ENCODE results near the gene NUBP1.
A peak's percentile ranks its signal among the peaks of the same experiment; 100 is the strongest.

DNA sequence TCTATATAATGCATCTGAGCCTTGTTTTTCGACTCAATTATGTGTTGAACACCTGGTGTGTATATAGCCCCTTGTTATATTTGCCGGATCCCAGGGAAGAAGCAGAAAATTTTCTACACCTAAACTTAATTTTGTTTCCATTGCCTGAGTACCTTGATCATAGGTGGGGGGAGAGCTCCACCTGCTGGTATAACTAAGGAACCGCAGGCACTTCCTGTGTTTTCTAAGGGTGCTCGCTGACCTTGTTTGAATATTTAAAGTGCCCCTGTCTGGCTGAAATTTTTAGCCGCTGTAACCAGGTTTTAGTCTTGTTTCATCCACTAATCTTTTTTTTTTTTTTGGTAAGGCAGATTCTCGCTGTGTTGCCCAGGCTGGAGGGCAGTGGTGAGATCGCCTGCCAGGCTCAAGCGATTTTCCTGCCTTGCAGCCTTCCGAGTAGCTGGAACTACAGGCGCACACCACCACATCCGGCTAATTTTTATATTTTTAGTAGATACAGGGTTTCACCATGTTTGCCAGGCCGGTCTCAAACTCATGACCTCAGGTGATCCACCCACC is 6.5 kb upstream of the NUBP1 start:
- TF ChIP-seq, protein P1, sequence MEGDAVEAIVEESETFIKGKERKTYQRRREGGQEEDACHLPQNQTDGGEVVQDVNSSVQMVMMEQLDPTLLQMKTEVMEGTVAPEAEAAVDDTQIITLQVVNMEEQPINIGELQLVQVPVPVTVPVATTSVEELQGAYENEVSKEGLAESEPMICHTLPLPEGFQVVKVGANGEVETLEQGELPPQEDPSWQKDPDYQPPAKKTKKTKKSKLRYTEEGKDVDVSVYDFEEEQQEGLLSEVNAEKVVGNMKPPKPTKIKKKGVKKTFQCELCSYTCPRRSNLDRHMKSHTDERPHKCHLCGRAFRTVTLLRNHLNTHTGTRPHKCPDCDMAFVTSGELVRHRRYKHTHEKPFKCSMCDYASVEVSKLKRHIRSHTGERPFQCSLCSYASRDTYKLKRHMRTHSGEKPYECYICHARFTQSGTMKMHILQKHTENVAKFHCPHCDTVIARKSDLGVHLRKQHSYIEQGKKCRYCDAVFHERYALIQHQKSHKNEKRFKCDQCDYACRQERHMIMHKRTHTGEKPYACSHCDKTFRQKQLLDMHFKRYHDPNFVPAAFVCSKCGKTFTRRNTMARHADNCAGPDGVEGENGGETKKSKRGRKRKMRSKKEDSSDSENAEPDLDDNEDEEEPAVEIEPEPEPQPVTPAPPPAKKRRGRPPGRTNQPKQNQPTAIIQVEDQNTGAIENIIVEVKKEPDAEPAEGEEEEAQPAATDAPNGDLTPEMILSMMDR (IDR thresholded peaks at IDR 0.05; ENCODE audit: low read depth, low read length), result peak; percentile 82
- TF ChIP-seq POLR2A (IDR thresholded peaks at IDR 0.05; ENCODE audit: extremely low read depth, insufficient read length), result no peak
- TF ChIP-seq, protein P2, sequence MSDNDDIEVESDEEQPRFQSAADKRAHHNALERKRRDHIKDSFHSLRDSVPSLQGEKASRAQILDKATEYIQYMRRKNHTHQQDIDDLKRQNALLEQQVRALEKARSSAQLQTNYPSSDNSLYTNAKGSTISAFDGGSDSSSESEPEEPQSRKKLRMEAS (IDR thresholded peaks at IDR 0.05; ENCODE audit: low read depth, low read length), result no peak

All from NB4 (cell line).